GM12878 (cell line): ENCODE measurements around the gene CETN2. TPM values are rescaled to one million over a fixed set of nuclear protein-coding genes. Genes with fewer than 3 reads are reported as not detected.
A peak's percentile ranks its signal among the peaks of the same experiment; 100 is the strongest.

Source experiments
- ATF7 ChIP-seq: fragments of 450-650 bp; IDR thresholded peaks from 2 replicates; pipeline ENCODE4 v1.6.1; 2016; ENCODE audit warnings: low read depth, mild to moderate bottlenecking
- CREB1 ChIP-seq: IDR thresholded peaks from 2 replicates; pipeline ENCODE4 v1.6.1; 2012; ENCODE audit warnings: low read depth, mild to moderate bottlenecking, inconsistent platforms
- EED ChIP-seq: sonication (generic); IDR thresholded peaks from 2 replicates; pipeline ENCODE4 v1.6.1; 2016; ENCODE audit warnings: antibody characterized with exemption, low read depth
- EZH2 ChIP-seq: IDR thresholded peaks from 2 replicates; pipeline ENCODE4 v1.6.1; 2012; ENCODE audit warnings: low read depth, mild to moderate bottlenecking, control low read depth, inconsistent platforms, low read length, borderline replicate concordance; ENCODE audit not compliant: control insufficient read depth
- HDAC2 ChIP-seq: fragments of 200-600 bp; sonication (generic); IDR thresholded peaks from 2 replicates; pipeline ENCODE4 v1.6.1; 2017
- JUNB ChIP-seq: IDR thresholded peaks from 2 replicates; pipeline ENCODE4 v1.6.1; 2016; ENCODE audit warnings: antibody characterized with exemption, mild to moderate bottlenecking
- NFXL1 ChIP-seq: fragments of 450-650 bp; IDR thresholded peaks from 2 replicates; pipeline ENCODE4 v1.6.1; 2017; ENCODE audit warnings: antibody characterized with exemption, mild to moderate bottlenecking, borderline replicate concordance
- PAX5 ChIP-seq: IDR thresholded peaks from 2 replicates; pipeline ENCODE4 v1.6.1; 2011; ENCODE audit warnings: low read depth, low read length, borderline replicate concordance
- POLR2A ChIP-seq: IDR thresholded peaks from 2 replicates; pipeline ENCODE4 v1.6.1; 2011; ENCODE audit warnings: low read depth, mild to moderate bottlenecking, low read length
- RAD51 ChIP-seq: fragments of 450-650 bp; IDR thresholded peaks from 2 replicates; pipeline ENCODE4 v1.6.1; 2016; ENCODE audit warnings: moderate library complexity, mild to moderate bottlenecking, inconsistent platforms
- SIX5 ChIP-seq: IDR thresholded peaks from 2 replicates; pipeline ENCODE4 v1.6.1; 2011; ENCODE audit warnings: mild to moderate bottlenecking, low read depth, low read length, moderate library complexity; ENCODE audit not compliant: severe bottlenecking
- SP1 ChIP-seq: IDR thresholded peaks from one replicate; pipeline ENCODE4 v1.6.1; 2011; ENCODE audit warnings: low read depth, low read length
- STAT1 ChIP-seq: fragments of 450-650 bp; conservative IDR thresholded peaks from 2 replicates; pipeline ENCODE4 v1.6.1; 2014; ENCODE audit warnings: antibody characterized with exemption, mild to moderate bottlenecking
- TBL1XR1 ChIP-seq: IDR thresholded peaks from 2 replicates; pipeline ENCODE4 v1.6.1; 2012; ENCODE audit warnings: low read depth, low read length, improper control_type of control experiment
- TCF12 ChIP-seq: IDR thresholded peaks from 2 replicates; pipeline ENCODE4 v1.6.1; 2011; ENCODE audit warnings: low read depth, mild to moderate bottlenecking, low read length
- ZNF217 ChIP-seq: fragments of 450-650 bp; IDR thresholded peaks from 2 replicates; pipeline ENCODE4 v1.6.1; 2017; ENCODE audit warnings: antibody characterized with exemption, mild to moderate bottlenecking
- ZNF24 ChIP-seq: fragments of 450-650 bp; IDR thresholded peaks from 2 replicates; pipeline ENCODE4 v1.6.1; 2017; ENCODE audit warnings: antibody characterized with exemption, mild to moderate bottlenecking
- ZNF274 ChIP-seq: IDR thresholded peaks from one replicate; pipeline ENCODE4 v1.8.0; 2011; ENCODE audit not compliant: insufficient read length, insufficient read depth
- polyA plus RNA-seq, 11 experiments: library from polyadenylated mRNA; depleted of rRNA in 4 of 11; unstranded in 6 of 11; stranded (reverse) in 5 of 11; fragments of >200 nt; fragmentation: Nextera tagmentation in 4 of 11; fragmentation: Illumina TruSeq in 1 of 11; extraction: Ambion mirVana in 4 of 11; extraction: Trizol in 1 of 11; gene quantifications; 1 replicate in 1 of 11; 2 replicates in 10 of 11; pipeline versions ENCODE4 v1.2.1 to v1.2.3, GENCODE V29; 2011 to 2016; ENCODE audit warnings: inconsistent platforms in 2 of 11, missing spikeins in 2 of 11, low read depth in 1 of 11
- total RNA-seq, 4 experiments: library from RNA; depleted of rRNA in 3 of 4; stranded (reverse); fragments of >200 nt in 3 of 4; fragmentation: Illumina TruSeq in 1 of 4; extraction: Trizol in 1 of 4; gene quantifications; 2 replicates each; pipeline versions ENCODE4 v1.2.1 to v1.2.3, GENCODE V29; 2013 to 2021
- TF ChIP-seq, protein P1 (sequence below): IDR thresholded peaks from 2 replicates; pipeline ENCODE4 v1.6.1; 2012; ENCODE audit warnings: mild to moderate bottlenecking, low read depth, low read length
- TF ChIP-seq, protein P2 (sequence below): IDR thresholded peaks from 2 replicates; pipeline ENCODE4 v1.6.1; 2011; ENCODE audit warnings: low read depth, low read length, improper control_type of control experiment, borderline replicate concordance
- TF ChIP-seq, protein P3 (sequence below): IDR thresholded peaks from 2 replicates; pipeline ENCODE4 v1.6.1; 2012; ENCODE audit warnings: low read length, inconsistent platforms
- TF ChIP-seq, protein P4 (sequence below): fragments of 150-350 bp; IDR thresholded peaks from 2 replicates; pipeline ENCODE4 v1.6.1; 2016; ENCODE audit warnings: low read depth, low read length

Gene CETN2
- total and polyA plus RNA-seq, 10 of the 15 experiments (the other 5 are each of a cell fraction or from before 2014, with no cell fraction given), result 12.0 to 30.3 (median 20.0) TPM

DNA sequence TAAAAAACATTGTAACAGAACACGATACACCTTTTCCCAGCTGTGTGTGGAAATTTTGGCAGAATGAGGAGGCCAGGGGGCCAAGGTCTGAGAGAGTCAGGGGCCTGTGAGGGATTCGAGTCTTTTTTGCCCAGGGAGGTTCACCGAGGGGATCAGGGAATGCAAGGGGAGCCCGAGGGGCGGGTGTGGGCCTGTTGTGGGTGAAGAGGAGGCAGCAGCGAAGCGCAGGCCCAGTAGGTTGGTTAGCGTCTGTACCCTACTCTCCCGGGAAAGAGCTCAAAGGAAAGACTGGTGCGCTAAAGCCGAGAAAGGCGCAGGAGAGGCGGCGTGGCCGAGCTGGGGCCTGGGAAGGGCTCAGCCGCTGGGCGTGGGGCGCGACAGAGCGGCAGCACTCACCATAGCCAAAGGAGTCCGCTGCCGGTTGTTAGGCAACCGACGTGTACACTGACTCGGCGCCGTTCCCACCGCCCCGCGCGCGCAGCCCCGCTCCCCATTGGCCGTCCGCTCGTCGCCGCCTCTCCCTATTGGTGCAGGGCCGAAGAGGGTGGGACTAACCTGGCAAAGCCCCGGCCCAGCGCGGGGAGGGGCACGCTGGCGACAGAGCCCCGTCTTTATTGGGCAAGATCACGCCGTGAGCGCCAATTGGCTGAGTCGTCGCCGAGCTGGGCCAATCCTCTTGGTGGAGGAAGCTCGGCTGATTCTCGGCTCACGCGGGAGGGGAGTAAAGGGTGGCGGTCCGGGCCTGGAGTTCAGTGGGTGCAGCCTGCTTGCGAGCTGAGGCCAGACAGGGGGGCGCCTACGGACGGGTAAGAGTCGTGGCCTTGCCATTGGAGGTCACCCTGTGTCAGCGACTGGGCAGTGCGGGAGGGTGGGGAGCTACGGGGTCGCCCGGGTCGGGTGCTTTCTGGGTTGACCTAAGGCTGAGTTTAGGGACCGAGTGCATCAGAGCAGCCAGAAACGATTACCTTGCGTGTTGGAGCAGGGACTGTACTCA, at the start of gene CETN2, which contains the start of gene NSDHL (continued):
- TF ChIP-seq, protein P1, sequence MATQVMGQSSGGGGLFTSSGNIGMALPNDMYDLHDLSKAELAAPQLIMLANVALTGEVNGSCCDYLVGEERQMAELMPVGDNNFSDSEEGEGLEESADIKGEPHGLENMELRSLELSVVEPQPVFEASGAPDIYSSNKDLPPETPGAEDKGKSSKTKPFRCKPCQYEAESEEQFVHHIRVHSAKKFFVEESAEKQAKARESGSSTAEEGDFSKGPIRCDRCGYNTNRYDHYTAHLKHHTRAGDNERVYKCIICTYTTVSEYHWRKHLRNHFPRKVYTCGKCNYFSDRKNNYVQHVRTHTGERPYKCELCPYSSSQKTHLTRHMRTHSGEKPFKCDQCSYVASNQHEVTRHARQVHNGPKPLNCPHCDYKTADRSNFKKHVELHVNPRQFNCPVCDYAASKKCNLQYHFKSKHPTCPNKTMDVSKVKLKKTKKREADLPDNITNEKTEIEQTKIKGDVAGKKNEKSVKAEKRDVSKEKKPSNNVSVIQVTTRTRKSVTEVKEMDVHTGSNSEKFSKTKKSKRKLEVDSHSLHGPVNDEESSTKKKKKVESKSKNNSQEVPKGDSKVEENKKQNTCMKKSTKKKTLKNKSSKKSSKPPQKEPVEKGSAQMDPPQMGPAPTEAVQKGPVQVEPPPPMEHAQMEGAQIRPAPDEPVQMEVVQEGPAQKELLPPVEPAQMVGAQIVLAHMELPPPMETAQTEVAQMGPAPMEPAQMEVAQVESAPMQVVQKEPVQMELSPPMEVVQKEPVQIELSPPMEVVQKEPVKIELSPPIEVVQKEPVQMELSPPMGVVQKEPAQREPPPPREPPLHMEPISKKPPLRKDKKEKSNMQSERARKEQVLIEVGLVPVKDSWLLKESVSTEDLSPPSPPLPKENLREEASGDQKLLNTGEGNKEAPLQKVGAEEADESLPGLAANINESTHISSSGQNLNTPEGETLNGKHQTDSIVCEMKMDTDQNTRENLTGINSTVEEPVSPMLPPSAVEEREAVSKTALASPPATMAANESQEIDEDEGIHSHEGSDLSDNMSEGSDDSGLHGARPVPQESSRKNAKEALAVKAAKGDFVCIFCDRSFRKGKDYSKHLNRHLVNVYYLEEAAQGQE, result no peak
- TF ChIP-seq EZH2 (no peak), NFXL1 (no peak), TCF12 (no peak), CREB1 (peak; percentile 78; the same call in 1 of the 2 replicates), EED (no peak), ZNF24 (no peak), ATF7 (no peak), STAT1 (no peak), ZNF274 (no peak), ZNF217 (no peak), TBL1XR1 (no peak), SIX5 (no peak), POLR2A (peak; percentile 85), HDAC2 (no peak), RAD51 (no peak), SP1 (peak; percentile 93), PAX5 (no peak), JUNB (no peak)
- TF ChIP-seq, protein P2, sequence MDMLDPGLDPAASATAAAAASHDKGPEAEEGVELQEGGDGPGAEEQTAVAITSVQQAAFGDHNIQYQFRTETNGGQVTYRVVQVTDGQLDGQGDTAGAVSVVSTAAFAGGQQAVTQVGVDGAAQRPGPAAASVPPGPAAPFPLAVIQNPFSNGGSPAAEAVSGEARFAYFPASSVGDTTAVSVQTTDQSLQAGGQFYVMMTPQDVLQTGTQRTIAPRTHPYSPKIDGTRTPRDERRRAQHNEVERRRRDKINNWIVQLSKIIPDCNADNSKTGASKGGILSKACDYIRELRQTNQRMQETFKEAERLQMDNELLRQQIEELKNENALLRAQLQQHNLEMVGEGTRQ, result no peak
- TF ChIP-seq, protein P3, sequence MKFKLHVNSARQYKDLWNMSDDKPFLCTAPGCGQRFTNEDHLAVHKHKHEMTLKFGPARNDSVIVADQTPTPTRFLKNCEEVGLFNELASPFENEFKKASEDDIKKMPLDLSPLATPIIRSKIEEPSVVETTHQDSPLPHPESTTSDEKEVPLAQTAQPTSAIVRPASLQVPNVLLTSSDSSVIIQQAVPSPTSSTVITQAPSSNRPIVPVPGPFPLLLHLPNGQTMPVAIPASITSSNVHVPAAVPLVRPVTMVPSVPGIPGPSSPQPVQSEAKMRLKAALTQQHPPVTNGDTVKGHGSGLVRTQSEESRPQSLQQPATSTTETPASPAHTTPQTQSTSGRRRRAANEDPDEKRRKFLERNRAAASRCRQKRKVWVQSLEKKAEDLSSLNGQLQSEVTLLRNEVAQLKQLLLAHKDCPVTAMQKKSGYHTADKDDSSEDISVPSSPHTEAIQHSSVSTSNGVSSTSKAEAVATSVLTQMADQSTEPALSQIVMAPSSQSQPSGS, result no peak
- TF ChIP-seq, protein P4, sequence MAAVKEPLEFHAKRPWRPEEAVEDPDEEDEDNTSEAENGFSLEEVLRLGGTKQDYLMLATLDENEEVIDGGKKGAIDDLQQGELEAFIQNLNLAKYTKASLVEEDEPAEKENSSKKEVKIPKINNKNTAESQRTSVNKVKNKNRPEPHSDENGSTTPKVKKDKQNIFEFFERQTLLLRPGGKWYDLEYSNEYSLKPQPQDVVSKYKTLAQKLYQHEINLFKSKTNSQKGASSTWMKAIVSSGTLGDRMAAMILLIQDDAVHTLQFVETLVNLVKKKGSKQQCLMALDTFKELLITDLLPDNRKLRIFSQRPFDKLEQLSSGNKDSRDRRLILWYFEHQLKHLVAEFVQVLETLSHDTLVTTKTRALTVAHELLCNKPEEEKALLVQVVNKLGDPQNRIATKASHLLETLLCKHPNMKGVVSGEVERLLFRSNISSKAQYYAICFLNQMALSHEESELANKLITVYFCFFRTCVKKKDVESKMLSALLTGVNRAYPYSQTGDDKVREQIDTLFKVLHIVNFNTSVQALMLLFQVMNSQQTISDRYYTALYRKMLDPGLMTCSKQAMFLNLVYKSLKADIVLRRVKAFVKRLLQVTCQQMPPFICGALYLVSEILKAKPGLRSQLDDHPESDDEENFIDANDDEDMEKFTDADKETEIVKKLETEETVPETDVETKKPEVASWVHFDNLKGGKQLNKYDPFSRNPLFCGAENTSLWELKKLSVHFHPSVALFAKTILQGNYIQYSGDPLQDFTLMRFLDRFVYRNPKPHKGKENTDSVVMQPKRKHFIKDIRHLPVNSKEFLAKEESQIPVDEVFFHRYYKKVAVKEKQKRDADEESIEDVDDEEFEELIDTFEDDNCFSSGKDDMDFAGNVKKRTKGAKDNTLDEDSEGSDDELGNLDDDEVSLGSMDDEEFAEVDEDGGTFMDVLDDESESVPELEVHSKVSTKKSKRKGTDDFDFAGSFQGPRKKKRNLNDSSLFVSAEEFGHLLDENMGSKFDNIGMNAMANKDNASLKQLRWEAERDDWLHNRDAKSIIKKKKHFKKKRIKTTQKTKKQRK, result no peak
